Hippocampal formation (tissue), 2 donors: ENCODE data around the gene COA8.

Source experiments
- DNase-seq, 2 donors: peaks; one replicate each; lab custom pipeline; 2025; lab: John Stamatoyannopoulos, UW

The COA8 gene

DNA sequence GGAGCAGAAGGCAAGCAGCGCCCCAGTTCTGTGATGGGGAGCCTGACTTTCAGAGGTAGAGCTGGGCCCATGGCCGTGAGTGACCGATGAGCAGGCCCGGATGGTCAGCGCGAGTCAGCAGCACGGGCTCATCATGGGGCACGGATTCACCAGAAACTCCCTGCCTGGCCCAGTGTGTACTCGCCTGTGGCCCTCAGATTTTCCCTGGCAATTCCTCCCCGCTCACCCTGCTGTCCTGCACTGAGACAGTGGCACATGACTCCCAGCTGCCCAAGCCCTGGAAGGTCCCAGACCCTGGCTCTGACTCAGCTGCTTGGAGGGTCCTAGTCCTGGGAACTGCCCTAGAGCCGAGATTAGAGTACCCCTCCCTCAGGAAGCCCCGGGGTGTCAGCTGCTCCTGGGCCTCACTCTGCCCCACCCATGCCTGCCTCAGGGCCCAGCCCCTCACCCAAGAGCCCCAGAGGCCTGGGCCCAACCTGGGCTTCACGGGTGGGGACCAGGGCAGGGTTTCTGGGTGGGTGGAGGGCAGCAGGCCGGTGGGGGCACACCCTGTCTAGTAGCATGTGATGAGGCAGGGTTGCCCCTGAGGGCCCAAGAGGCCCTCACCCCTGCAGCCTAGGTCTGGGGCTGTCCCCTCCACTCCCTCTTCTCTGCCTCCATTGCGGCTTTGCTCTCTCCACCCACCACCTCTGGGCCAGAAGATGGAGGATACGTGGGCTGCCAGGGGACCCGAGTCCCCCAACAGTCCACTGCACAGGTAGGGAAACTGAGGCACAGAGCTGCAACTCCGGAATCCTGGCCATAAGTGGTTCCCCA lies 25.4 kb upstream of the COA8 start:
- no peak for DNase-seq

- DNase-seq, result no peak
Observed at GRCh38 chr14:103538291-103539055, 24.3 kb upstream of the COA8 start.

DNA sequence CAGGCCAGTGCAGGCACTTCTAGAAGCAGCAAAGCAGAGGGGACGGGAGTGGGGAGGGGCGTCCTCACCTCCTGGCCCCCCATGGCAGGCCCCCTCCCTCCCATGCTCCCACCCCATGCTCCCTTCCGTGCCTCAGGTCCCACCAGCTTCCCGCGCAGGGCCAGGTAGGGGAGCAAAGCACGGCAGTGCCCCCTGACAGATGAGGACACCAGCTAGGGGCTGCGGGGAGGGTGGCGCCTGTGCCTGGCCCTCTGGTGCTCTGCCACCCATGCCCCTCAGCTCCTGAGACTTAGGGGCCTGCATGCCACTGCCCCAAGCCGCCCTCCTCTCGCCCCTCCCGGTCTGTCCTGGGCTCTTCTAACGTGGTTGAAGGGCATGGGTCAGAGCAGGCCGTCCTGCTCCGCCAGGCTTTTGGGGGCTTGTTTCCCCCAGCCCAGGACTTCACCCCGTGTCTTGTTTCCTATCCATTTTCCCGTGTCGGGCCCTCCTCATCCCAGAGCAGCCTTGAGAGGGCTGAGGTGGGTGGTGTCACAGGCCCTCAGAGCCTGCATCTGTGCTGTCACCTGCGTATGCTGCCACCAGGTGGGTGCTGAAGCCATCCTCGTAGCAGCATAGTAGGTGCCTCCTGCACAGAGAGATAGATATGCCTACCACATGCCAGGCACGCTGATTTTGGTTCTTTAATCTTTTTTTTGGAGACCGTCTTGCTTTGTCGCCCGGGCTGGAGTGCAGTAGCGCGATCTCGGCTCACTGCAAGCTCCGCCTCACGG lies 23.5 kb upstream of the COA8 start:
- DNase-seq, result no peak

DNA sequence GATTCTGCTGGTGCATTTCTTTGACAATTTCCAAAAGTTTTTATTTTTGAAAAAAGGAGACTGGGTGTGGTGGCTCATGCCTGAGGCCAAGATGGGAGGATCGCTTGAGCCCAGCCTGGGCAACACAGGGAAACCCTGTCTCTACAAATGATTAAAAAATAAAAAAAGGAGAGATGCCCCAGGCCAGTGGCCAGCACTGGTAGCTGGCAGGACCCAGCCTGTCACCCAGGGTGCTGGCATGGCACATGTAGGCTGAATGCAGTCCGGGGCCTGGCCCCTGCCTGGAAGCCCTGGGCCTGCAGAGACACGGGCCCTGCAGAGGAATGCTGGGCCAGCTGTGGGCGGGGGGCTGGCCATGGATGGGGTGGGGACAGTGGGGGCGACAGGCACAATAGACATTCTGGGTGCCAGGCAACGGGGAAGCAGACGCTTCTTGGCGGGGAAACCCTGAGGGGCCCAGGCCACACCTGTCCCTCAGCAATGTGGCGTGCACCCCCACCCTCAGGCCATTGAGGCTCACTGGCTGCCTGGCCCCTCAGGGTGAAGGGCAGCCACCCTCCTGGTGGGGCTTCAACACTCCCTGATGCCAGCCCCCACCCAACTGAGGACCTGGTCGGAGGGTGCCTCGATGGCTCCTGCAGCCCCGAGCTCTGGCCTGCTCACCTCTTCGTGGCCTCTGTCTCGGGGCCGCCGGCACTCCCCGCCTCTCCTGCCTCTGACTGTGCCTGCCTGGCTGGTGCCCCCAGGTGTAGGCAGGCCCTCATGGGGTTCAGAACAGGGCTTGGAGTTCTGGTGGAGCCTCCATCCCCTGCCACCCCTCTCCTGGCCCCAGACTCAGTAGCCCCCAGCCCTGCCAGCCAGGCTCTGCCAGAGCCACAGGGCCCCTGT lies 21.7 kb upstream of the COA8 start:
- no peak for DNase-seq

DNA sequence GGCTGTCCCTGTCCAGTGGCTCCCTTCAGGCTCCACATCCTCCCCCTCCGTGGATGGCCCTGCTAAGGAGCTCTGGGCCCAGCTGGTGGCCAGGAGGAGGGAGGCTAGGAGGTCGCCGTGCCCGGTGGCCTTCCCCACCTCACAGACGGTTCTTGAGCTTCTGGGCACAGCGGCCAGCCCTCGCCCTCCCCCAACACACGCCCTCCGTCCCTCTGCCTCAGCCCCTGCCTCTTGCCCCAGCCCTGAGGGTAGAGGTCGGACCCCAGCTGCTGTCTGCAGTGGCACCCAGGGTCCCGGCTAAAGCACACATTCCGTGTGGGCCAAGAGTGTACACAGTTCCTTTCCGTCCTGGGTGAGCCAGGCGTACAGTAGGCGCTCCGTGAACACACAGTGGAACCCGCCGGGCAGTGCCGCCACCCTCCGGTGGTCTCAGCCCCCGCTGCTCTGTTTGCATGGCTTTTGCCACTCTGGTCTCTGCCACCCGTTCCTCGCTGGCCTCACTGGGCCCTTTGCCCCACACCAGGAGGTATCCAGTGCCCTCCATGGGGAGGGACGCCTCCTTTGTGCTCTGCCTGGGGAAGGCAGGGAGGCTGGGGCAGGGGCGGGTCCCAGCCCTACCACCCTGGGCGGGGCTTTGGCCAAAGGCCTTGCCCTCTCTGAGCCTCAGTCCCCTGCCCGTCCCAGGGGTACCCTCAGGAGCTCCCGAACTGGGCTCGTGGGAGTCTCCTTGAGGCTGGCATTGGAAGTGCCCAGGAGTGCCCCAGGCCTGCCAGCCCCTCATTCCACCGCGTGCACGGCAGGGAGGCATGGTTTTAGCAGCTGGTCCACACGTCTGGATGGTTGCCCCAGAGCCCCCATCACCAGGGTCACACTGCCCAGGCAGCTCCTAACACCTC lies 20.8 kb upstream of the COA8 start:
- DNase-seq, result peak in 1 of 2 donors; percentile 71

DNA sequence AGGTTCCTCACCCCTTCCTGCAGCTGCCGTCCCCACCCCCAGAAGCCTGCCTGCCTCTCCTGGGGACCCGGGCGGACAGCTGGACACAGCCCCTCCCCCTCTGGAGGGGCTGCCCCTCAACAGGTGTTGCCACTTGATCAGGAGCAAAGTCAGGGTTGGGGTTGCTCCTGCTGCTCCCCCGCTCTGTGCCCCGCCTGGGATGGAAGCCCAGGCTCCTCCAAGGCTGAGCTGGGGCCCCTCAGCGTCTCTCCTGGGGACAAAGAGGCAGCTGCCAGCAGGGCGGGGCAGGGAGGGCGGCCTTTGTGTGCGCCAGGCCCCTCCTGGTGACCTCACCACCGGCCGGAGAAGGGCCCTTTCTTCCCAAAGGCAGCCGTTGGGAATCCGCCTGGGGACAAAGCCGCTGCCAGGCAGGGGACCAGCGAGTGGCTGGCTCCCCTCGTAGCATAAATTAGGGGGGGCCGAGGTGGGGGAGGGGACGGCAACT lies 20.1 kb upstream of the COA8 start:
- DNase-seq, result peak; percentile 91 to 94

DNA sequence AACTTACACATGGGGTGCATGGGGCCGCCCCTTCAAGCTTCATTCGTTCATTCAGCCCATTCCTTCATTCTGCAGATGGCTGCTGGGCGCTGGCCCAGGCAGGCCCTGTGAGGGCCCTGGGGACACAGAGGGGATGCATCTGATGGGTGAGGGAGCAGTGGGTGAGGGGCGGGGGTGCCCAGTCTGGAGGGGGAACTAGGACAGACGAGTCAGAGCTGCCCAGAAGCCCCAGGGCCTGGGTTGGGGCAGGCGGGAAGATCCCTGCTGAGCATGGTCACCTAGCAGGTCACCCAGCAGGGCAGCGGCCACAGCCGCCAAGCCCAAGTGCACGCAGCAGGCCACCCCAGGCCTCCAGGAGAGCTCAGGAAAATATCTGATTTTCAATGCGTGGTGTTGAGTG lies 19.6 kb upstream of the COA8 start:
- peak in 1 of 2 donors; percentile 88 for DNase-seq

GRCh38 chr14:103543721-103544387 lies 18.9 kb upstream of the COA8 start:
- no peak for DNase-seq

DNA sequence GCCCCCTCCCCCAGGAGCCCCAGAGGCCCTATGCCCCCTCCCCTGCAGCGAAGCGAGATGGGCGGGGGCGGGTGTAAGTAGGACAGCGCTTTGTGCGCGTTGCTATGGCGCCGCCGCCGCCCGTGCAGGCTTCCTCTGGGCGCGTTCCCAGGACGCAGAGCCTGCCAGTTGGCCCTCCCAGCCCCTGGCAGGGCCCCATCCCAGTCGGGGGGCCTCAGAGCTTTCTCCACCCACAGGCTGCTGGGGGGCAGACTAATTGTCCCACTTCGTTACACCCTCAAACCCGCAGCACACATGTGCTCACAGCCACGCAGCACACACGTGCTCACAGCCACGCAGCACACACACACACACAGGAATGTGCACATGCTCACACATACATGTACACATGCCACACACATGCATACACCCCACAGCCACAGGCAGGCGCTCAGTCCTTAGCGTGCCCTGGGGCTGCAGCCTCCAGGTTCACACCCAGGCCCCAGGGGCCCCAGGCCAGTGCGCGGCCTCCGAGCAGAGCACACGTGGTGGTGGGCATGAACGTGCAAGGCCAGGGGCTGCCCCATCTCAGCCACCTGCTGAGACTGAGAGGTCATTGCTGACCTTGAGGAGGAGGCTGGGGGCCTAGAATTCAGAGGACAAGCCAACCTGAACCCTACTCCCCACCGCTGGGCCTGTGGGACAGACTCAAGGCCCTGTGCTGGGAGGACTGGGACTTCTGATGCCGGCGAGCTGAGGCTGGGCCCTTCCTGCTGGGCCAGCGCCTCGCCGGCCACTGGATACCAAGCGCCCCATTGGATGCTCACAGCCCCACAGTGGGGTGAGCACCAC lies 18.2 kb upstream of the COA8 start:
- peak; percentile 80 to 86 for DNase-seq

- no peak for DNase-seq
Observed at GRCh38 chr14:103545219-103545914, 17.4 kb upstream of the COA8 start.

- no peak for DNase-seq
Observed at GRCh38 chr14:103545915-103546651, 16.7 kb upstream of the COA8 start.

DNA sequence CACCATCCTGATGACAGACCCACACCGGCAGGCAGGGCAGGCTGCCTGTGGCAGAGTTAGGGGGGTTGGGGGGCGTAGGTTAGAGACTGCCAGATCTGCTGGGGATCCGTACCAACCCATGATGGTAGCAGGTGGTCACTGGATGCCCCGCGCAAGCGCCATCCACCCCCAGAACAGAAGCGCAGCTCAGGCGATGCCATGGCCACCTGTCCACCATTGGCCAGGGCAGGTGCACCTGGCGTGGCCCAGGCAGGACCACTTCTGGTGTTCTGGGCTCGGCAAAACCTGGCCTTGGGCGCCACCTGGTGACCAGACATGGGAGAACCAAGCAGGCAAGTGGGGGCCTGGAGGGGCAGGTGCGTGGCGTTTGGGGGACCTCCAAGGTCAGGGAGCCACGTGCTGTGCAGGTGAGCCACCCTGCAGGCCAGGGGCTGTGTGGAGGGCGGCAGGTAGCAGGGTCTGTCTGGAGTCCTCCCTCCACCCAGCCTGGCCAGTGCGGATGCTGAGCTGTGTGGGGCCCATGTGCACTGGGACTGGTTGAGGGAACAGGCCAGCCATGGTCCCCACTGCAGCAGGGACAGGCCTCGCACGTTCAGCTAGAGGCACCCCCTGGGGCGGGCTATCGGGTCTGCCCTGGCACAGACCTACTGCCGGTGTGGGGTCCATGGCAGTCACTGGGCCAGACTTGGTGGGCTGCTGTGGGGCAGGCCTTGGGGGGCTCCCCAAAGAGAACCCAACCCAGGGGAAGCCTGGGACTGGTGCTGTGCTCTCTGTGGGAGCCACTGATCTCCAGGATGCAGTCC lies 15.9 kb upstream of the COA8 start:
- peak in 1 of 2 donors; percentile 73 for DNase-seq

DNA sequence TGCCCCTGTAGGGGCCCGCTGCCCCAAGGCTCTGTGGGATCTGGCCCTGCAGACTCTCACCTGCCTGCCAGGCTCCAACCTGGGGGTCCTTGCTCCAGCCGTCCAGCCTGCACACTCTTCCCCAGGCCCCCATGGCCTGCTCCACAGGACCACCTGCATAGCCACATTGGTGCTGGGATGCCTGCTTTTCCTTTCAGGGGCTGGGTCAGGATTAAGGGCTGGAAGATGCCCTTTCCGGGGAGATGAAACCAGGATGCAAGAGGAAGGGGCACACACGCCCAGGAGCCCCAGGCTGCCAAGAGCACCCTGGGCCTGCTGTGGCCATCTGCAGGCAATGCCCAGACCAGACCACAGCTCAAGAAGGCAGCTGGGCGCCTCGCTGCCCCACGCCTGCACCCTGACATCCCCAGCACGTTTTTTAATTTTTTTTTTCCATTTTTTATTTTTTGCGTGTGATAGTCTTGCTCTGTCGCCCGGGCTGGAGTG lies 15.3 kb upstream of the COA8 start:
- DNase-seq, result no peak

- no peak for DNase-seq
Observed at GRCh38 chr14:103547941-103548462, 14.8 kb upstream of the COA8 start.

GRCh38 chr14:103548463-103549351 lies 14.1 kb upstream of the COA8 start:
- DNase-seq, result peak in 1 of 2 donors; percentile 64
